ENCODE measurements around the gene PTBP1. TPM values are rescaled to one million over a fixed set of nuclear protein-coding genes. Genes with fewer than 3 reads are reported as not detected.

Gene PTBP1
- total and polyA plus RNA-seq, 2 of the 13 experiments (the other 11 are each of a cell fraction or from before 2014, with no cell fraction given): 195 to 288 TPM

- no peak for TF ChIP-seq ZNF496 (CRISPR knock-in tag; IDR thresholded peaks at IDR 0.05; ENCODE audit: insufficient replicate concordance)
- peak; percentile 78 for TF ChIP-seq AGO2 (optimal IDR thresholded peaks at IDR 0.05; ENCODE audit: low read depth, low read length)
- no peak for TF ChIP-seq ARNT (IDR thresholded peaks at IDR 0.05)
- TF ChIP-seq IRF2 (CRISPR knock-in tag; IDR thresholded peaks at IDR 0.05): no peak
- no peak for TF ChIP-seq JARID2 (CRISPR knock-in tag; IDR thresholded peaks at IDR 0.05; ENCODE audit: insufficient replicate concordance)
- no peak for TF ChIP-seq KLF13 (CRISPR knock-in tag; IDR thresholded peaks at IDR 0.05)
- TF ChIP-seq ZNF782 (CRISPR knock-in tag; IDR thresholded peaks at IDR 0.05; ENCODE audit: borderline replicate concordance): no peak
- no peak for TF ChIP-seq MAFF (IDR thresholded peaks at IDR 0.05; ENCODE audit: low read depth, low read length)
- no peak for TF ChIP-seq IKZF1 (IDR thresholded peaks at IDR 0.05)
- no peak for TF ChIP-seq ZNF841 (CRISPR knock-in tag; IDR thresholded peaks at IDR 0.05; ENCODE audit: borderline replicate concordance)
- TF ChIP-seq ISX (CRISPR knock-in tag; conservative IDR thresholded peaks at IDR 0.05): no peak
Measured at GRCh38 chr19:803099-803561, 5.9 kb downstream of the PTBP1 start (continued).

- H3K36me3 ChIP-seq (replicated peaks in 1 of 2; ENCODE audit: control insufficient read depth in 1 of 2, insufficient read depth in 2 of 2, low read length in 2 of 2): peaks cover 51 to 87% of the 10 kb centered on the region in 2 experiments; a peak in 4 of 5 replicates
- WGBS (ENCODE audit: low lambda C conversion rate): 96% methylated on average over 24 of the region's 31 CpGs
- no peak overlapping the region for H3K27ac ChIP-seq (ENCODE audit: extremely low read length, insufficient read depth, low read length)
- no peak overlapping the region for H3K4me2 ChIP-seq (ENCODE audit: low read depth, low read length)
- no peaks in the 10 kb centered on the region for H3K9me3 ChIP-seq (ENCODE audit: low read length)
- no peak overlapping the region for H3K9ac ChIP-seq (ENCODE audit: insufficient read depth, low read depth, low read length)
- in situ Hi-C loops (cut with HindIII; ENCODE audit: extremely low pct_ligation_motif_present, low pct_unique_long_range_greater_than_20kb): no loop called here
- no peak for ATAC-seq
- CTCF ChIA-PET (ENCODE audit: low intra/inter-chr PET ratio, low total read pairs): no interaction called here
- H3K4me1 ChIP-seq (ENCODE audit: insufficient read depth, low read length): peaks cover 35% of the 10 kb centered on the region
- intact Hi-C loops (cut with micrococcal nuclease; ENCODE audit: unreplicated experiment): no loop called here
- H4K20me1 ChIP-seq (ENCODE audit: insufficient read depth, low read length): peaks cover 89% of the 10 kb centered on the region
- no peak for DNase-seq (ENCODE audit: low spot score)
- TF ChIP-seq POLR2A (IDR thresholded peaks at IDR 0.05; ENCODE audit: insufficient read depth in 1 of 2, low read depth in 2 of 2, low read length in 2 of 2) (peak in 1 of 2 experiments; percentile 39; a peak in 1 of 4 replicates), ZNF792 (CRISPR knock-in tag; IDR thresholded peaks at IDR 0.05) (no peak), BCL6 (CRISPR knock-in tag; IDR thresholded peaks at IDR 0.05) (no peak), DDIT3 (CRISPR knock-in tag; IDR thresholded peaks at IDR 0.05) (no peak), ZNF766 (CRISPR knock-in tag; IDR thresholded peaks at IDR 0.05; ENCODE audit: borderline replicate concordance) (no peak), ZBTB38 (CRISPR knock-in tag; IDR thresholded peaks at IDR 0.05) (0 out of 2 replicates have a peak, but pooled peaks have one; percentile 42), AGO2 (optimal IDR thresholded peaks at IDR 0.05; ENCODE audit: low read depth, low read length) (peak; percentile 10), ZNF280B (CRISPR knock-in tag; IDR thresholded peaks at IDR 0.05; ENCODE audit: borderline replicate concordance) (0 out of 2 replicates have a peak, but pooled peaks have one; percentile 23)
- no peak overlapping the region for H2AFZ ChIP-seq (ENCODE audit: low read length)
- H3K27me3 ChIP-seq (ENCODE audit: control insufficient read depth in 1 of 2, insufficient read depth in 2 of 2, low read length in 2 of 2): no peaks in the 10 kb centered on the region; a peak in 1 of 5 replicates
- H3K79me2 ChIP-seq (ENCODE audit: insufficient read depth, low read length): peaks cover 86% of the 10 kb centered on the region
- FAIRE-seq: no peak
- H3K4me3 ChIP-seq (replicated peaks in 1 of 3; ENCODE audit: insufficient read depth in 1 of 3, low read depth in 2 of 3, low read length in 3 of 3): no peak overlapping the region
- POLR2A ChIA-PET: no interaction called here
- BruUV-seq (replicated peaks): no TSS peak
Measured at GRCh38 chr19:803686-804418, 6.6 kb downstream of the PTBP1 start.
